GM12801 (cell line): ENCODE measurements around the gene TNFRSF1B.

ENCODE experiments used
- TF ChIP-seq, protein P1 (sequence below): IDR thresholded peaks from one replicate; pipeline ENCODE4 v1.5.1; 2011; ENCODE audit warnings: control low read depth; ENCODE audit not compliant: insufficient read length; ENCODE audit errors: extremely low read depth

The TNFRSF1B gene

DNA sequence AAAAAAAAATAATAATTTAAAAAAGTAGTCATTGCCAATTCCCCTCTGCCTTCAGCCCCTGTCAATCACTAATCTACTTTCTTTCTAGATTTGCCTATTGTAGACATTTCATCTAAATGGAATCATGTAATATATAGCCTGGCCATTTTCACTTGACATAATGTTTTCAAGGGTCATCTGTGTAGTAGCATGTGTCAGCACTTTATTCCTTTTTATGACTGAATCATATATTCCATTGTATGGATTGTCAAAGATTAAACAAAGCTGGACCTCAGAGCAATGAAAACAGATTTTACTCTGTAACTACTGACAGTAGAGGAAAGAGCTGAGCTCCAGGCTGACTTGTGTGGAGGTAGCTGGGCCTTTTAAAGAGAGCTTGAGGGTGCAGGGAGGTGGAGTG is 78.9 kb downstream of the TNFRSF1B start:
- TF ChIP-seq, protein P1, sequence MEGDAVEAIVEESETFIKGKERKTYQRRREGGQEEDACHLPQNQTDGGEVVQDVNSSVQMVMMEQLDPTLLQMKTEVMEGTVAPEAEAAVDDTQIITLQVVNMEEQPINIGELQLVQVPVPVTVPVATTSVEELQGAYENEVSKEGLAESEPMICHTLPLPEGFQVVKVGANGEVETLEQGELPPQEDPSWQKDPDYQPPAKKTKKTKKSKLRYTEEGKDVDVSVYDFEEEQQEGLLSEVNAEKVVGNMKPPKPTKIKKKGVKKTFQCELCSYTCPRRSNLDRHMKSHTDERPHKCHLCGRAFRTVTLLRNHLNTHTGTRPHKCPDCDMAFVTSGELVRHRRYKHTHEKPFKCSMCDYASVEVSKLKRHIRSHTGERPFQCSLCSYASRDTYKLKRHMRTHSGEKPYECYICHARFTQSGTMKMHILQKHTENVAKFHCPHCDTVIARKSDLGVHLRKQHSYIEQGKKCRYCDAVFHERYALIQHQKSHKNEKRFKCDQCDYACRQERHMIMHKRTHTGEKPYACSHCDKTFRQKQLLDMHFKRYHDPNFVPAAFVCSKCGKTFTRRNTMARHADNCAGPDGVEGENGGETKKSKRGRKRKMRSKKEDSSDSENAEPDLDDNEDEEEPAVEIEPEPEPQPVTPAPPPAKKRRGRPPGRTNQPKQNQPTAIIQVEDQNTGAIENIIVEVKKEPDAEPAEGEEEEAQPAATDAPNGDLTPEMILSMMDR: no peak

DNA sequence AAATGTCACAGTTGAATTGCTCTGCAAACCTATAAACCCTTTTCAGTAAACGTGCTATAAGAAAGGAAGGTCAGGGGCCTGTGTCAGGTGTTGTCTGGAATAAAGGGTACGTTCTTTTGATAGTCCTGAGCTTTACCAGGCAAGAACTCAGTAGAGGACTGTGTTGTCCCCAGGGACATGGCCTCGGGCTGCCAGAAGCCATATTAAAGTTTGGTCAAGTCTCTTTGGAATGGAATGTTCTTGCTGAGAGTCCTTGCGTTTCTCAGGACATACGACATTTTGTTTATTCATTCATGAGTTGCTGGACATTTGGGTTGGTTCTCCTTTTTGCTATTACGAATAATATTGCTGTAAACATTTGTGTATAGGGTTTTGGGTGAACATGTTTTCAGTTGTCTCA is 79.8 kb downstream of the TNFRSF1B start:
- TF ChIP-seq, protein P1: no peak

DNA sequence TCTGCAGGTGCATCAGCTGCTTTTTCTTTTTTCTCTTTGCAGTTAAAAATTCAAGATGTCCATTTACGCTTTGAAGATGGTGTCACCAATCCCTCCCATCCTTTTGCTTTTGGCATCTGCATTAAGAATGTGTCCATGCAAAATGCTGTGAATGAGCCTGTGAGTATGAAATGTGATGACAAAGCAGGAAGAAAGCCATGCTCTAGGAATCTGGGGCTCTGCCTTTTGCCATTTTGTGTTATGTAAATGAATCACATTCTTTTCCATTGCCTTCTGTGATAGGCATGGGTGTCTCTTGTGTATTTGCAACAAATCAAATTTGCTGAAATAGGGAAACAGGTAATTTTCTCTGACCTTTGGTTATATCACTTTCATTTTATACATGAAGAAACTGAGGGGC is 82.4 kb downstream of the TNFRSF1B start:
- TF ChIP-seq, protein P1: no peak

DNA sequence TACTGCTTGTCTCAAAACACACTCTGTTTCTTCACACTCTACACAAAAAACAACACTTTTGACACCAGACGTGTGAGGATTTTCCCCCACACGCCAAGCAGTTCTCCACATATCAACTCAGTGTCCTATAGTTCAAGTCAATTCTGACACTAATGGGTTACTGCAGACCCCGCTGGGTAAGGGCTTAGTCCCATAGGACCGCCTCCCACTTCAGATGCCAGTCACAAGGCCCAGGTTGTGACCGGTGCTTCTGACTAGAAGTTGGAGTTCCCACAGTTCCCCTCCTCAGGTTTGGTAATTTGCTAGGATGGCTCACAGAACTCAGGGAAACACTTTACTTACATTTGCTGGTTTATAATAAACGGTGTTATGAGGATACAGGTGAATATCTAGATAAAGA is 83.0 kb downstream of the TNFRSF1B start:
- TF ChIP-seq, protein P1: no peak

DNA sequence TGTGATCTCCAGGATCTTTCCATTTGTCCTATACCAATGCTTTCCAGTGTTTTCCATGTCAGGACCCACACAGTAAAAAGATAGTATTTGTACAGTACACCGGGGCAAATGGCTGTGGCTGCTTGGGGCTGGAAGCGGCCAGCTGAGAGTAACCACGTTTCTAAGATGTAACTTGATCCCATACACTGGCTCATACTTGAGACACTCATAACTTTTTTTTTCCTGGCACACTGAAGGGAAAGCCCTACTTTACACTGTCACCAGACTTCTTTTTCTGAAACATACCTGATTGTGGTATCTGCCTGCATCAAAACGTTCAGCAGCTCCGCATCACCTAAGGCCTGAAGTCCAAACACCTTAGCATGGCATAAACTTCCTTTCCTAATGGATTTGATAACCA is 84.7 kb downstream of the TNFRSF1B start:
- TF ChIP-seq, protein P1: no peak

DNA sequence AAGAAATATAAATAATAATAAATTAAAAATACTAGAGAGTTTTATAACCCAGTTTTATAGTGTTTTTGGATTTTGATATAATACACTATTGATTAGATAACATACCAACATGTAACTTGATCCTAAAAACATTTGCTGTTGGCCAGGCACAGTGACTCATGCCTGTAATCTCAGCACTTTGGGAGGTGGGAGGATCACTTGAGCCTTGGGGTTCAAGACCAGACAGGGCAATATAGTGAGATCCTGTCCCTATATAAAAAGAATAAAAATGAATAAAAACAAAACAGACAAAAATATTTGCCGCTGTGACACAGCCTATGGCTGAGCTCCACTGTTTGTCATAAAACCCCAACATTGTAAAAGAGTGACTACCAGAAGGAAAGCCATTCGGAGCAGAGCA is 89.1 kb downstream of the TNFRSF1B start:
- TF ChIP-seq, protein P1: no peak

DNA sequence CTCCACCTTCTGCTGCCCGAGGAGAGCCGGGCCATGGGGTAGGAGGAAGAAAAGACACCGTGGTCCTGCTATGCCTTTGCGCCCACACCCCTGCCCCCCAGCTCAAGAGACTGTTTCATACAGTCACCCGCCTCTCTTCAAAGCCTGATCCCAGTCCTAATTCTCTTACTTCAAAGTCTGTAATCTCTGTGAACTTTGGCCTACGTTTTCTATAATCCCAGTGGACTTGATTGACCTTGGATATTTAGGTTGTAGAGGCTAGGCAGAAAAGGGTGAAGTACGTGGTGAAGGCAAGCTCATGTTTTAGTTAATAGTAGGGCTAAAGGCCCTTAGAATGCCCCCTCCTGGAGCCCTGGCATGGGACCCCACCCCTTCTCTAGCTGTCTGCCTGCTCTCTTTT is 91.5 kb downstream of the TNFRSF1B start:
- TF ChIP-seq, protein P1: no peak
